Esophagus squamous epithelium (tissue), 4 donors: ENCODE results near the gene PSMD13.

Source experiments
- POLR2A ChIP-seq, 4 donors: fragments of 450-650 bp; IDR thresholded peaks; one replicate each; pipeline ENCODE4 v1.6.1; 2017; ENCODE audit warnings: antibody characterized with exemption in 4 of 4, mild to moderate bottlenecking in 4 of 4, moderate library complexity in 3 of 4
- TF ChIP-seq, protein P1 (sequence below), 6 experiments: fragments of 450-650 bp in 4 of 6; fragments of 200-600 bp in 2 of 6; sonication (generic) in 2 of 6; IDR thresholded peaks; one replicate each; pipeline ENCODE4 v1.5.1; 2016 to 2019; ENCODE audit warnings: antibody characterized with exemption in 6 of 6, mild to moderate bottlenecking in 4 of 6, moderate library complexity in 4 of 6

DNA sequence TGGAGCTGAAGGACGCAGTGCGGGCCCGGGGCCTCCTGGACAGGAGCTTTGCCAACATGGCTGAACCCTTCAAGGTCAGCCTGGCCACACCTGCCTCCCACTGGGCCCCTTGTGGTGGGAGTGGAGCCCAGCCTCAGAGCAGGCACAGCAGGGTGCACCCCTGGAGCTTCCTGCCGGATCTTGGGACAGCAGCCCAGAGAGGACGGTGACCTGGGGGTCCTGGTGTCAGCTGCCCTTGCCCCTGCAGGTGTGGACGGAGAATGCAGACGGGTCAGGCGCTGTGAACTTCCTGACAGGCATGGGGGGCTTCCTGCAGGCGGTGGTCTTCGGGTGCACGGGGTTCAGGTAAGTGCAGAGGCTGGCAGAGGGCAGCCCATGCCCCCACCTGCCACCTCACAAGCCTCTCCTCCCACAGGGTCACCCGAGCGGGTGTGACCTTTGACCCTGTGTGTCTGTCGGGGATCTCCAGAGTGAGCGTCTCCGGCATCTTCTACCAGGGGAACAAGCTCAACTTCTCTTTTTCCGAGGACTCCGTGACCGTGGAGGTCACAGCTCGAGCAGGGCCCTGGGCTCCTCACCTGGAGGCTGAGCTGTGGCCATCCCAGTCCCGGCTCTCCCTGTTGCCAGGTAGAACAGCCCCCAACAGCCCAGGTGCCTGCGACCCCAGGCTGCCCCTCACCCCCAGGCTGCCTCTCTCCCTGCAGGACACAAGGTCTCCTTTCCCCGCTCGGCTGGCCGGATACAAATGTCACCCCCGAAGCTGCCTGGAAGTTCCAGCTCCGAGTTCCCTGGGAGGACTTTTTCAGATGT is 57.3 kb downstream of the PSMD13 start:
- TF ChIP-seq, protein P1, sequence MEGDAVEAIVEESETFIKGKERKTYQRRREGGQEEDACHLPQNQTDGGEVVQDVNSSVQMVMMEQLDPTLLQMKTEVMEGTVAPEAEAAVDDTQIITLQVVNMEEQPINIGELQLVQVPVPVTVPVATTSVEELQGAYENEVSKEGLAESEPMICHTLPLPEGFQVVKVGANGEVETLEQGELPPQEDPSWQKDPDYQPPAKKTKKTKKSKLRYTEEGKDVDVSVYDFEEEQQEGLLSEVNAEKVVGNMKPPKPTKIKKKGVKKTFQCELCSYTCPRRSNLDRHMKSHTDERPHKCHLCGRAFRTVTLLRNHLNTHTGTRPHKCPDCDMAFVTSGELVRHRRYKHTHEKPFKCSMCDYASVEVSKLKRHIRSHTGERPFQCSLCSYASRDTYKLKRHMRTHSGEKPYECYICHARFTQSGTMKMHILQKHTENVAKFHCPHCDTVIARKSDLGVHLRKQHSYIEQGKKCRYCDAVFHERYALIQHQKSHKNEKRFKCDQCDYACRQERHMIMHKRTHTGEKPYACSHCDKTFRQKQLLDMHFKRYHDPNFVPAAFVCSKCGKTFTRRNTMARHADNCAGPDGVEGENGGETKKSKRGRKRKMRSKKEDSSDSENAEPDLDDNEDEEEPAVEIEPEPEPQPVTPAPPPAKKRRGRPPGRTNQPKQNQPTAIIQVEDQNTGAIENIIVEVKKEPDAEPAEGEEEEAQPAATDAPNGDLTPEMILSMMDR (IDR thresholded peaks at IDR 0.05): no peak
- no peak for TF ChIP-seq POLR2A (IDR thresholded peaks at IDR 0.05)
